Vagina (tissue), 2 donors: ENCODE results near the gene GGTLC1. TPM values are rescaled to one million over a fixed set of nuclear protein-coding genes. Genes with fewer than 3 reads are reported as not detected.

ENCODE experiments used
- DNase-seq, 2 donors: peaks; one replicate each; pipeline ENCODE4 v3.0.0-alpha.2; 2017; ENCODE audit errors: extremely low spot score in 2 of 2
- H3K27ac ChIP-seq: fragments of 200-600 bp; sonication (generic); one replicate; pipeline ENCODE4 v1.5.1; 2019
- H3K27me3 ChIP-seq: fragments of 200-600 bp; sonication (generic); one replicate; pipeline ENCODE4 v1.5.1; 2019
- H3K36me3 ChIP-seq, 2 donors: fragments of 200-600 bp; sonication (generic); one replicate each; pipeline ENCODE4 v1.5.1; 2017 to 2019
- H3K4me1 ChIP-seq: fragments of 200-600 bp; sonication (generic); one replicate; pipeline ENCODE4 v1.5.1; 2019
- H3K4me3 ChIP-seq, 2 donors: fragments of 200-600 bp; sonication (generic); 1 replicate in 1 of 2; 2 replicates in 1 of 2; pipeline ENCODE4 v1.5.1; 2016 to 2019
- H3K9me3 ChIP-seq: fragments of 200-600 bp; sonication (generic); one replicate; pipeline ENCODE4 v1.5.1; 2019
- CTCF ChIP-seq, 3 experiments: fragments of 450-650 bp in 2 of 3; fragments of 200-600 bp in 1 of 3; sonication (generic) in 1 of 3; IDR thresholded peaks; one replicate each; pipeline ENCODE4 v1.5.1; 2017 to 2019; ENCODE audit warnings: antibody characterized with exemption in 3 of 3, mild to moderate bottlenecking in 2 of 3, moderate library complexity in 2 of 3
- POLR2A ChIP-seq, 2 donors: fragments of 450-650 bp; IDR thresholded peaks; one replicate each; pipeline ENCODE4 v1.6.1; 2017; ENCODE audit warnings: antibody characterized with exemption in 2 of 2, mild to moderate bottlenecking in 2 of 2, moderate library complexity in 2 of 2
- POLR2AphosphoS5 ChIP-seq, 2 donors: sonication (generic); formaldehyde crosslinking; IDR thresholded peaks; one replicate each; pipeline ENCODE4 v1.9.0; 2017; ENCODE audit warnings: antibody characterized with exemption in 2 of 2, mild to moderate bottlenecking in 2 of 2, low read depth in 1 of 2; ENCODE audit not compliant: insufficient read depth in 1 of 2
- intact Hi-C: fragments of 100-400 bp; cut with DNase I; formaldehyde crosslinking; loops from one replicate; pipeline ENCODE4 v1.15.1; 2023
- total RNA-seq: library from RNA; depleted of rRNA; stranded (reverse); fragments of >200 nt; gene quantifications from one replicate; pipeline ENCODE4 v1.2.3, GENCODE V29; 2016

GGTLC1 gene
- total RNA-seq, 1 donor from 2014 or later = not detected

- Histone ChIP-seq H3K4me3 (no peak overlapping the region), H3K9me3 (no peaks in the 10 kb centered on the region), H3K27me3 (no peaks in the 10 kb centered on the region), H3K27ac (no peak overlapping the region), H3K4me1 (no peaks in the 10 kb centered on the region), H3K36me3 (no peaks in the 10 kb centered on the region)
- intact Hi-C loops = no loop called here
- DNase-seq = no peak
- TF ChIP-seq CTCF (IDR thresholded peaks at IDR 0.05) = no peak
- TF ChIP-seq POLR2A (IDR thresholded peaks at IDR 0.05) = no peak
- TF ChIP-seq POLR2AphosphoS5 (IDR thresholded peaks at IDR 0.05; ENCODE audit: insufficient read depth in 1 of 2, low read depth in 1 of 2) = peak; percentile 61 to 79
Observed at GRCh38 chr20:24027229-24027628, 38.6 kb upstream of the GGTLC1 start.

DNA sequence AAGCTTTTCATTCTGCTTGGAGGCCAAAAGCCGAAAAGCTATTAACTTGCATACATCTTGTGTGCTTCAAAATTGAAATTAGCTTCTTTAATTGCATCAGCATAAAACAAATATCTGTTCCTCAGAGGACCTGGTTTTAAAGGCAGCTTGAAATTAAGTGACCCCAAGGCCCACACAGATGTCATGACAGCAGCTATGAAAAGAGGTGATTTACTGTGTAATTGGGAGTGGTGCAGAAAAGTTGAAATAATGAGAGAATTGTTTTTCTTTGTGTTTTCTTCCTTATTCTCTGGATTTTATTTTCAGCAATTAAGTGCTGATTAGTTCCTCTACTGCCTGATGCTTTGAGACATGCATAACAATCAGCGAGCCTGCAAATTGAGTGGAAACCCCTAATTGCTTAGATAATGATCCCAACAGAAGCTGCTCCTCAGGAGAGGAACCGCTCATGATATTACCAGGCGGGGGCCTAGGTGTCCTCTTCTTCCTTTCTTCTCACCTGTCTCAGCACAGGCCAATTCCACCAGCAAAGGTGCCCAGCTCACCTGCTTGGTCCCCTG, 34.1 kb upstream of the GGTLC1 start:
- Histone ChIP-seq H3K4me1 (no peaks in the 10 kb centered on the region), H3K9me3 (no peaks in the 10 kb centered on the region), H3K36me3 (no peaks in the 10 kb centered on the region), H3K27me3 (no peaks in the 10 kb centered on the region), H3K4me3 (no peak overlapping the region), H3K27ac (no peak overlapping the region)
- intact Hi-C loops = no loop called here
- no peak for DNase-seq
- TF ChIP-seq CTCF (IDR thresholded peaks at IDR 0.05) (no peak), POLR2AphosphoS5 (IDR thresholded peaks at IDR 0.05; ENCODE audit: insufficient read depth in 1 of 2, low read depth in 1 of 2) (no peak), POLR2A (IDR thresholded peaks at IDR 0.05) (no peak)

DNA sequence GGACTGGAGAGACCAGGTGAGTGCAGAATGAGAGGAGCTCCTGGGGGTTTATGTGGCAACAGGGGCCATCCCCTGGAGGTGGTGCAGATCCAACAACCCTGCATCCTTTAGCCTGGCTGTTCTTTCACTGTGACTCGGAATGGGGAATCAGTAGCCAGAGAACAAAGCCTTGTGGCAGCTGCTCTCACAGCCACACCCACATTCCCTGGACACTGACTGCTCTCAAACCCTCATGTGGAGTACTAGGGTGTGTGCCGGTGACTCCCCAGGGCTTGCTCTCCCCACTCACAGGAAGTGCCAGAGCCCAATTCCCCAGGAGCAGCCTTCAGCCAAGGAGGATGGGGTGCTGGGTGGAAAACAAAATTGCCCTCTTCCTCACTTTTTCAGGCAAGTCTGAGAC, 30.2 kb upstream of the GGTLC1 start:
- Histone ChIP-seq H3K4me1 (no peaks in the 10 kb centered on the region), H3K27me3 (no peaks in the 10 kb centered on the region), H3K27ac (no peak overlapping the region), H3K9me3 (no peaks in the 10 kb centered on the region), H3K36me3 (no peaks in the 10 kb centered on the region), H3K4me3 (no peak overlapping the region)
- TF ChIP-seq POLR2A (IDR thresholded peaks at IDR 0.05) = no peak
- no peak for TF ChIP-seq CTCF (IDR thresholded peaks at IDR 0.05)
- TF ChIP-seq POLR2AphosphoS5 (IDR thresholded peaks at IDR 0.05; ENCODE audit: insufficient read depth in 1 of 2, low read depth in 1 of 2) = no peak
- no peak for DNase-seq
- intact Hi-C loops = no loop called here

- TF ChIP-seq POLR2A (IDR thresholded peaks at IDR 0.05) (no peak), CTCF (IDR thresholded peaks at IDR 0.05) (no peak), POLR2AphosphoS5 (IDR thresholded peaks at IDR 0.05; ENCODE audit: insufficient read depth in 1 of 2, low read depth in 1 of 2) (no peak)
- intact Hi-C loops = no loop called here
- Histone ChIP-seq H3K9me3 (no peaks in the 10 kb centered on the region), H3K36me3 (no peaks in the 10 kb centered on the region), H3K4me1 (no peaks in the 10 kb centered on the region), H3K4me3 (no peak overlapping the region), H3K27ac (no peak overlapping the region), H3K27me3 (no peaks in the 10 kb centered on the region)
- DNase-seq = no peak
Observed at GRCh38 chr20:24017458-24017755, 28.8 kb upstream of the GGTLC1 start.

DNA sequence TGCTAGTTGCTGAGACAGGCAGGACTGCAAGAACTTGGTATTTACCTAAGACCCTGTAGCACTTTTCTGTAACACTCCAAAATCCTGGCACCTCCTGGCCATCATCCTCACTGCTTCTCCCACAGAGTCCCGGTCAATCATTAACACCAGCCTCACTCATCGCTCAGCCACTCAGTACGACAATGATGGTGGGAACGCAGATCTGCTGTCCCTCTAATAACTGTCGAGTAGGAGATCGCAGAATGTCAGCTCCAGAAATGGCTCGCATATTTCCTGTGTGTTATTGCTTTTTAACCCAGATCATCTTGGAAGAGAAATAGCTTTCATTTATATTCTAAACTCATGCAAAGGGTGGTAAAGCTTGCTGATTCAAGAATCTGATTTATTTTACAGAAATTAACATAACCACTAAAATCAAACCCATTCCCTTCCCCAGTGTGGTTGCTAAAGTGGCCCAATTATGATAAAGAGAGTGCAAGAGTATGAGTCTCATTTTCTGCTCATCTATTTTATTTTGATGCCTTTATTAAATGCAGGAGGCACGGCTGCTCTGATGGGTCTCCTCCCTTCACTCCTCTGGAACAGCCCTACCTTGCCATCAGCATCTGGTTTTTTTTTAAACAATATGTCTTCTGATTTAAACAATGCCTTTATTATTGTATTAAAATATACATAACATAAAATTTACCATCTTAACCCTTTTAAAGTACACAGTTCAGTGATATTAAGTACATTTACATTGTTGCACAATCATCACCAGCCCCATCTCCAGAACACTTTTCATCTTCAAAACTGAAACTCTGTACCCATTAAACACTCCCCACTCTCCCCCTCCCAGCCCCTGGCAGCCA, 28.3 kb upstream of the GGTLC1 start:
- no peak overlapping the region for H3K27ac ChIP-seq
- DNase-seq = no peak
- H3K9me3 ChIP-seq = no peaks in the 10 kb centered on the region
- H3K4me1 ChIP-seq = no peaks in the 10 kb centered on the region
- H3K4me3 ChIP-seq = no peak overlapping the region
- H3K27me3 ChIP-seq = no peaks in the 10 kb centered on the region
- intact Hi-C loops = no loop called here
- no peaks in the 10 kb centered on the region for H3K36me3 ChIP-seq
- TF ChIP-seq POLR2A (IDR thresholded peaks at IDR 0.05) (no peak), CTCF (IDR thresholded peaks at IDR 0.05) (no peak), POLR2AphosphoS5 (IDR thresholded peaks at IDR 0.05; ENCODE audit: insufficient read depth in 1 of 2, low read depth in 1 of 2) (no peak)
